ENCODE results near the gene LRRC27.

LRRC27 gene

GRCh38 chr10:132331601-132332432 is at the start of gene LRRC27:
TSS of gene LRRC27 (plus strand) at chr10:132332193. CDS start at chr10:132333525, 1,332 bp downstream.
- H3K4me3 ChIP-seq (ENCODE audit: low read depth, low read length): peak within 1 kb of the TSS; percentile 93
- TF ChIP-seq CTCF (conservative IDR thresholded peaks at IDR 0.05; ENCODE audit: low read depth, low read length): no peak
- peak; percentile 98 for DNase-seq (ENCODE audit: low read depth)

- no peak overlapping the region for H3K4me3 ChIP-seq (ENCODE audit: low read depth, low read length)
- DNase-seq (ENCODE audit: low read depth): no peak
- TF ChIP-seq CTCF (conservative IDR thresholded peaks at IDR 0.05; ENCODE audit: low read depth, low read length): no peak
Observed at GRCh38 chr10:132282667-132283603, 49.1 kb upstream of the LRRC27 start.

- TF ChIP-seq CTCF (conservative IDR thresholded peaks at IDR 0.05; ENCODE audit: low read depth, low read length): no peak
- DNase-seq (ENCODE audit: low read depth): no peak
- H3K4me3 ChIP-seq (ENCODE audit: low read depth, low read length): no peak overlapping the region
Observed at GRCh38 chr10:132283604-132284382, 48.2 kb upstream of the LRRC27 start.

- no peak for DNase-seq (ENCODE audit: low read depth)
- no peak for TF ChIP-seq CTCF (conservative IDR thresholded peaks at IDR 0.05; ENCODE audit: low read depth, low read length)
- H3K4me3 ChIP-seq (ENCODE audit: low read depth, low read length): no peak overlapping the region
Observed at GRCh38 chr10:132289439-132289838, 42.6 kb upstream of the LRRC27 start.

GRCh38 chr10:132290631-132291030 is 41.4 kb upstream of the LRRC27 start:
- H3K4me3 ChIP-seq (ENCODE audit: low read depth, low read length): no peak overlapping the region
- DNase-seq (ENCODE audit: low read depth): no peak
- TF ChIP-seq CTCF (conservative IDR thresholded peaks at IDR 0.05; ENCODE audit: low read depth, low read length): no peak

- TF ChIP-seq CTCF (conservative IDR thresholded peaks at IDR 0.05; ENCODE audit: low read depth, low read length): no peak
Observed at GRCh38 chr10:132291826-132292225, 40.2 kb upstream of the LRRC27 start.

More at GRCh38 chr10:132291826-132292225, 40.2 kb upstream of the LRRC27 start:
- no peak overlapping the region for H3K4me3 ChIP-seq (ENCODE audit: low read depth, low read length)
- DNase-seq (ENCODE audit: low read depth): no peak

Data from choroid plexus epithelial cell (primary cell).